IMR-90 (cell line): ENCODE measurements around the gene GPR32. TPM values are rescaled to one million over a fixed set of nuclear protein-coding genes. Genes with fewer than 3 reads are reported as not detected.

ENCODE experiments used
- ATAC-seq: fragments of 200-7000 bp; cut with Tn5 transposase; 2 replicates; pipeline ENCODE4 v1.9.1; 2020; ENCODE audit warnings: low read depth, mild to moderate bottlenecking, moderate library complexity
- BruUV-seq: library from RNA; stranded (reverse); fragments of 400-500 nt; replicated peaks from 2 replicates; lab custom pipeline; 2021; lab: Mats Ljungman, UMichigan
- CTCF ChIA-PET: fragments of 300-600 bp; formaldehyde crosslinking; extraction: SDS; loops from one replicate; lab custom pipeline; 2021; ENCODE audit warnings: antibody characterized with exemption; lab: Yijun Ruan, JAX
- POLR2A ChIA-PET: fragments of 300-600 bp; sonication (Branson Sonifier 250); formaldehyde crosslinking; loops from one replicate; lab custom pipeline; 2022; ENCODE audit warnings: antibody characterized with exemption; ENCODE audit not compliant: unreplicated experiment; lab: Charles Lee
- DNase-seq: peaks from one replicate; pipeline ENCODE4 v3.0.0; 2013
- H2AFZ ChIP-seq: replicated peaks from 2 replicates; pipeline ENCODE3; 2013; ENCODE audit warnings: low read length, mild to moderate bottlenecking; ENCODE audit not compliant: poor library complexity
- H2AK5ac ChIP-seq: 2 replicates; pipeline ENCODE4 v1.6.1; 2013; ENCODE audit warnings: low read depth, low read length, inconsistent platforms
- H2AK9ac ChIP-seq: replicated peaks from 2 replicates; pipeline ENCODE3; 2013; ENCODE audit warnings: mild to moderate bottlenecking, low read depth, low read length, moderate library complexity; ENCODE audit not compliant: poor library complexity
- H2BK120ac ChIP-seq: 2 replicates; pipeline ENCODE4 v1.6.1; 2013; ENCODE audit warnings: low read depth, low read length, inconsistent platforms
- H2BK15ac ChIP-seq: 3 replicates; pipeline ENCODE4 v1.6.1; 2013; ENCODE audit warnings: low read depth, low read length, inconsistent platforms
- H2BK20ac ChIP-seq: 2 replicates; pipeline ENCODE4 v1.6.1; 2013; ENCODE audit warnings: low read depth, mild to moderate bottlenecking, inconsistent platforms, low read length, moderate library complexity
- H2BK5ac ChIP-seq: 2 replicates; pipeline ENCODE4 v1.6.1; 2013; ENCODE audit warnings: mild to moderate bottlenecking, low read depth, low read length, inconsistent platforms; ENCODE audit not compliant: poor library complexity, severe bottlenecking
- H3K14ac ChIP-seq: replicated peaks from 2 replicates; pipeline ENCODE4 v1.6.1; 2013; ENCODE audit warnings: low read depth, low read length, inconsistent platforms
- H3K18ac ChIP-seq: 2 replicates; pipeline ENCODE4 v1.6.1; 2013; ENCODE audit warnings: low read depth, low read length, control low read depth
- H3K23ac ChIP-seq: 2 replicates; pipeline ENCODE4 v1.6.1; 2013; ENCODE audit warnings: low read depth, low read length, inconsistent platforms
- H3K27ac ChIP-seq: 2 replicates; pipeline ENCODE4 v1.5.1; 2013; ENCODE audit warnings: mild to moderate bottlenecking, control low read depth, low read length; ENCODE audit not compliant: insufficient read depth
- H3K27me3 ChIP-seq: 2 replicates; pipeline ENCODE4 v1.6.1; 2013; ENCODE audit warnings: low read length; ENCODE audit not compliant: control insufficient read depth, insufficient read depth
- H3K36me3 ChIP-seq: 2 replicates; pipeline ENCODE4 v1.6.1; 2013; ENCODE audit warnings: low read length, mixed read lengths; ENCODE audit not compliant: control insufficient read depth, insufficient read depth
- H3K4ac ChIP-seq: 2 replicates; pipeline ENCODE4 v1.6.1; 2013; ENCODE audit warnings: low read depth, low read length, inconsistent platforms
- H3K4me1 ChIP-seq: 2 replicates; pipeline ENCODE4 v1.6.1; 2013; ENCODE audit warnings: low read length, mixed read lengths; ENCODE audit not compliant: control insufficient read depth, insufficient read depth
- H3K4me2 ChIP-seq: 2 replicates; pipeline ENCODE4 v1.6.1; 2013; ENCODE audit warnings: low read depth, mild to moderate bottlenecking, control low read depth, low read length, moderate library complexity
- H3K4me3 ChIP-seq: 2 replicates; pipeline ENCODE4 v1.5.1; 2013; ENCODE audit warnings: low read depth, mild to moderate bottlenecking, control low read depth, low read length, moderate library complexity; ENCODE audit not compliant: insufficient read depth
- H3K56ac ChIP-seq: 2 replicates; pipeline ENCODE4 v1.6.1; 2013; ENCODE audit warnings: low read length, inconsistent platforms; ENCODE audit not compliant: insufficient read depth; ENCODE audit errors: extremely low read depth
- H3K79me1 ChIP-seq, 2 experiments: 2 replicates each; pipeline ENCODE4 v1.6.1; 2013; ENCODE audit warnings: low read length in 2 of 2, inconsistent platforms in 1 of 2, low read depth in 1 of 2
- H3K9ac ChIP-seq: 2 replicates; pipeline ENCODE4 v1.6.1; 2013; ENCODE audit warnings: low read depth, low read length, control low read depth
- H3K9me1 ChIP-seq: 2 replicates; pipeline ENCODE4 v1.6.1; 2013; ENCODE audit warnings: low read length, inconsistent platforms; ENCODE audit not compliant: insufficient read depth
- H3K9me3 ChIP-seq: 2 replicates; pipeline ENCODE4 v1.6.1; 2013; ENCODE audit warnings: low read length; ENCODE audit not compliant: control insufficient read depth, insufficient read depth
- H4K20me1 ChIP-seq: 2 replicates; pipeline ENCODE4 v1.6.1; 2013; ENCODE audit warnings: low read length, inconsistent platforms; ENCODE audit not compliant: insufficient read depth
- H4K5ac ChIP-seq: 2 replicates; pipeline ENCODE4 v1.6.1; 2013; ENCODE audit warnings: mild to moderate bottlenecking, low read depth, low read length, control low read depth
- H4K8ac ChIP-seq, 2 experiments: 2 replicates each; pipeline ENCODE4 v1.6.1; 2013; ENCODE audit warnings: low read depth in 2 of 2, low read length in 2 of 2, control low read depth in 1 of 2, inconsistent platforms in 1 of 2
- H4K91ac ChIP-seq: 2 replicates; pipeline ENCODE4 v1.6.1; 2013; ENCODE audit warnings: low read depth, low read length, inconsistent platforms; ENCODE audit not compliant: insufficient read depth
- BHLHE40 ChIP-seq: fragments of 150-350 bp; IDR thresholded peaks from 2 replicates; pipeline ENCODE4 v1.6.1; 2016; ENCODE audit warnings: mild to moderate bottlenecking, low read depth, low read length
- CEBPB ChIP-seq: IDR thresholded peaks from 2 replicates; pipeline ENCODE4 v1.6.1; 2012; ENCODE audit warnings: low read depth, low read length, improper control_type of control experiment
- CHD1 ChIP-seq: IDR thresholded peaks from 2 replicates; pipeline ENCODE4 v1.6.1; 2012; ENCODE audit warnings: low read depth, low read length, improper control_type of control experiment
- CTCF ChIP-seq: conservative IDR thresholded peaks from 2 replicates; pipeline ENCODE4 v1.5.1; 2012; ENCODE audit warnings: mild to moderate bottlenecking, low read depth, low read length, improper control_type of control experiment
- ELK1 ChIP-seq: fragments of 150-350 bp; IDR thresholded peaks from 2 replicates; pipeline ENCODE4 v1.6.1; 2016; ENCODE audit warnings: low read depth, mild to moderate bottlenecking, low read length, moderate library complexity, borderline replicate concordance
- MAFK ChIP-seq: IDR thresholded peaks from 2 replicates; pipeline ENCODE4 v1.6.1; 2012; ENCODE audit warnings: low read depth, low read length, improper control_type of control experiment
- MXI1 ChIP-seq: IDR thresholded peaks from 2 replicates; pipeline ENCODE4 v1.6.1; 2012; ENCODE audit warnings: low read depth, mild to moderate bottlenecking, low read length, moderate library complexity, borderline replicate concordance
- NFE2L2 ChIP-seq: fragments of 150-350 bp; IDR thresholded peaks from 2 replicates; pipeline ENCODE4 v1.6.1; 2016; ENCODE audit warnings: low read depth, mild to moderate bottlenecking, low read length
- RAD21 ChIP-seq: IDR thresholded peaks from 2 replicates; pipeline ENCODE4 v1.6.1; 2012; ENCODE audit warnings: low read length, improper control_type of control experiment
- RCOR1 ChIP-seq: IDR thresholded peaks from 2 replicates; pipeline ENCODE4 v1.6.1; 2012; ENCODE audit warnings: mild to moderate bottlenecking, low read length, improper control_type of control experiment; ENCODE audit not compliant: insufficient replicate concordance
- RFX5 ChIP-seq: IDR thresholded peaks from 2 replicates; pipeline ENCODE4 v1.8.0; 2012; ENCODE audit warnings: low read depth, mild to moderate bottlenecking, low read length, moderate library complexity
- SMC3 ChIP-seq: fragments of 150-350 bp; IDR thresholded peaks from 2 replicates; pipeline ENCODE4 v1.6.1; 2016; ENCODE audit warnings: low read depth, mild to moderate bottlenecking, antibody characterized with exemption, low read length, moderate library complexity
- USF2 ChIP-seq: fragments of 150-350 bp; IDR thresholded peaks from 2 replicates; pipeline ENCODE4 v1.6.1; 2017; ENCODE audit warnings: mild to moderate bottlenecking, antibody characterized with exemption, low read length, low read depth
- WGBS, 2 experiments: methylation state at CpG; one replicate each; pipeline versions ENCODE4 v1.1.5 to v1.1.7; 2013; ENCODE audit warnings: missing lambda C conversion rate in 2 of 2; ENCODE audit not compliant: insufficient read length in 1 of 2; ENCODE audit errors: extremely low coverage in 2 of 2; 5-methylcytosine and 5-hydroxymethylcytosine counted together
- dilution Hi-C: fragments of 300-500 bp; cut with HindIII; formaldehyde crosslinking; loops from one replicate; pipeline ENCODE4 v1.14.3; 2018; ENCODE audit warnings: low sequenced_read_pairs; ENCODE audit not compliant: unreplicated experiment
- in situ Hi-C: fragments of 300-500 bp; cut with MboI; formaldehyde crosslinking; loops from 3 replicates; pipeline ENCODE4 v1.14.3; 2019; ENCODE audit warnings: low sequenced_read_pairs, inconsistent platforms, mixed read lengths
- intact Hi-C: fragments of 100-400 bp; cut with micrococcal nuclease; formaldehyde crosslinking; loops from 2 replicates; pipeline ENCODE4 v1.10.0; 2022
- polyA plus RNA-seq, 3 experiments: library from polyadenylated mRNA; depleted of rRNA; stranded (reverse); fragments of >200 nt; gene quantifications; 2 replicates each; pipeline ENCODE4 v1.2.3, GENCODE V29; 2012; ENCODE audit warnings: low replicate concordance in 1 of 3
- total RNA-seq: library from RNA; depleted of rRNA; stranded (reverse); fragments of >200 nt; gene quantifications from 2 replicates; pipeline ENCODE4 v1.2.3, GENCODE V29; 2012

Gene GPR32
- total and polyA plus RNA-seq, 2 of the 4 experiments (the other 2 are of a cell fraction), result not detected

- Histone ChIP-seq H2BK20ac (no peak overlapping the region), H2AK9ac (no peak overlapping the region), H3K23ac (no peak overlapping the region), H3K4me3 (no peak overlapping the region), H3K56ac (no peak overlapping the region), H4K8ac (no peak overlapping the region), H3K36me3 (no peaks in the 10 kb centered on the region), H3K27me3 (peaks cover 31% of the 10 kb centered on the region), H2AK5ac (no peak overlapping the region), H3K14ac (no peak overlapping the region), H3K27ac (no peak overlapping the region), H3K9me3 (no peaks in the 10 kb centered on the region), H2AFZ (no peak overlapping the region), H3K4me2 (no peak overlapping the region), H3K18ac (no peak overlapping the region), H2BK5ac (no peak overlapping the region), H4K91ac (no peak overlapping the region), H2BK15ac (no peak overlapping the region), H3K9ac (no peak overlapping the region), H4K20me1 (no peaks in the 10 kb centered on the region), H4K5ac (no peak overlapping the region), H3K4me1 (no peaks in the 10 kb centered on the region), H2BK120ac (no peak overlapping the region), H3K4ac (no peak overlapping the region), H3K79me1 (no peaks in the 10 kb centered on the region), H3K9me1 (no peaks in the 10 kb centered on the region)
- 80% methylated on average over 5 of the region's 16 CpGs; no CpG with 5 or more reads in 1 of the 2 experiments for WGBS, 2 experiments
- TF ChIP-seq RFX5, result no peak
- no peak for TF ChIP-seq MAFK
- TF ChIP-seq ELK1, result no peak
- no peak for TF ChIP-seq RCOR1
- no peak for TF ChIP-seq CEBPB
- no peak for TF ChIP-seq SMC3
- TF ChIP-seq RAD21, result no peak
- TF ChIP-seq NFE2L2, result no peak
- TF ChIP-seq USF2, result no peak
- no peak for TF ChIP-seq MXI1
- no peak for TF ChIP-seq BHLHE40
- no peak for TF ChIP-seq CHD1
- no peak for TF ChIP-seq CTCF
- DNase-seq (no peak), ATAC-seq (no peak)
- in situ Hi-C loops, result loop anchor here (10.0 kb wide), 2 partner anchors 246 to 426 kb away; no protein-coding TSS in a partner anchor
- dilution Hi-C loops, result no loop called here
- POLR2A ChIA-PET, result no interaction called here
- BruUV-seq, result no TSS peak
- CTCF ChIA-PET, result no interaction called here
- intact Hi-C loops, result no loop called here
Observed at GRCh38 chr19:50780753-50781435, 10.6 kb downstream of the GPR32 start.
